Uterus (tissue), 2 donors: ENCODE results near the gene TGFA.

ENCODE experiments used
- POLR2A ChIP-seq, 2 donors: fragments of 450-650 bp; IDR thresholded peaks; one replicate each; pipeline ENCODE4 v1.6.1; 2016; ENCODE audit warnings: antibody characterized with exemption in 2 of 2, mild to moderate bottlenecking in 1 of 2, moderate library complexity in 1 of 2
- TF ChIP-seq, protein P1 (sequence below), 4 experiments: fragments of 200-600 bp in 2 of 4; fragments of 450-650 bp in 2 of 4; sonication (generic) in 2 of 4; IDR thresholded peaks; one replicate each; pipeline ENCODE4 v1.5.1; 2016 to 2019; ENCODE audit warnings: antibody characterized with exemption in 4 of 4, mild to moderate bottlenecking in 2 of 4, moderate library complexity in 1 of 4

DNA sequence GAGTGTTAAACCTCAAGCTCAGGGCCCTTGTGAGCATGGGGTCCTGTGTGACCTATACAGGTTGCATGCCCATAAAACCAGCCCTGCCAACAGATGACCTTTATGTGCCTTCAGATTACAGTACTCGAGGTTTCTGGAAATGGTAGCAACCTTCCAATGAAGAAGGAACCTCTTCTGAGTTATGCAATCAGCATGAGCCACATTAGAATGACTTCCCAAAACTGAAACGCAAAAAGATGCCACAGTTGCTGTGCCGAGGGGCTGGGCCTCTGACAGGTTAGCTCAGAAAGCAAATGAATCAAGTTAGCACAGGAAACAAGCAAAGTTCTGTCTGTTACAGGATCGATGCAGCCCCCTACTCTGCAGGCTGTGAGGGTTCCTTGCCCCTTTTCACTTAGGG lies 37.7 kb downstream of the TGFA start:
- no peak for TF ChIP-seq POLR2A (IDR thresholded peaks at IDR 0.05)
- TF ChIP-seq, protein P1, sequence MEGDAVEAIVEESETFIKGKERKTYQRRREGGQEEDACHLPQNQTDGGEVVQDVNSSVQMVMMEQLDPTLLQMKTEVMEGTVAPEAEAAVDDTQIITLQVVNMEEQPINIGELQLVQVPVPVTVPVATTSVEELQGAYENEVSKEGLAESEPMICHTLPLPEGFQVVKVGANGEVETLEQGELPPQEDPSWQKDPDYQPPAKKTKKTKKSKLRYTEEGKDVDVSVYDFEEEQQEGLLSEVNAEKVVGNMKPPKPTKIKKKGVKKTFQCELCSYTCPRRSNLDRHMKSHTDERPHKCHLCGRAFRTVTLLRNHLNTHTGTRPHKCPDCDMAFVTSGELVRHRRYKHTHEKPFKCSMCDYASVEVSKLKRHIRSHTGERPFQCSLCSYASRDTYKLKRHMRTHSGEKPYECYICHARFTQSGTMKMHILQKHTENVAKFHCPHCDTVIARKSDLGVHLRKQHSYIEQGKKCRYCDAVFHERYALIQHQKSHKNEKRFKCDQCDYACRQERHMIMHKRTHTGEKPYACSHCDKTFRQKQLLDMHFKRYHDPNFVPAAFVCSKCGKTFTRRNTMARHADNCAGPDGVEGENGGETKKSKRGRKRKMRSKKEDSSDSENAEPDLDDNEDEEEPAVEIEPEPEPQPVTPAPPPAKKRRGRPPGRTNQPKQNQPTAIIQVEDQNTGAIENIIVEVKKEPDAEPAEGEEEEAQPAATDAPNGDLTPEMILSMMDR (IDR thresholded peaks at IDR 0.05) = no peak
